Measurements from ENCODE around the gene ALDH1A2.

Gene ALDH1A2

GRCh38 chr15:58049520-58050227, 15.8 kb downstream of the ALDH1A2 start:
- Histone ChIP-seq H3K79me2 (ENCODE audit: insufficient read depth, low read length) (no peaks in the 10 kb centered on the region), H3K27ac (ENCODE audit: low read depth, low read length) (no peak overlapping the region), H3K9me3 (ENCODE audit: insufficient read depth, low read length) (no peaks in the 10 kb centered on the region), H2AFZ (ENCODE audit: low read depth, low read length, severe bottlenecking) (no peak overlapping the region), H3K36me3 (ENCODE audit: low read length) (no peaks in the 10 kb centered on the region), H3K4me2 (ENCODE audit: low read depth, low read length, poor library complexity, severe bottlenecking) (no peak overlapping the region), H3F3A (ENCODE audit: insufficient read depth) (no peaks in the 10 kb centered on the region), H4K20me1 (ENCODE audit: low read depth, low read length) (no peaks in the 10 kb centered on the region), H3K27me3 (ENCODE audit: low read length) (no peaks in the 10 kb centered on the region; the same call in 1 of the 2 replicates), H3K9ac (ENCODE audit: low read length) (no peak overlapping the region), H3K9me2 (replicated peaks; ENCODE audit: insufficient read depth, low read length) (no peaks in the 10 kb centered on the region), H3K4me3 (ENCODE audit: insufficient read depth, low read length, poor library complexity, severe bottlenecking) (no peak overlapping the region)
- no peak for TF ChIP-seq EZH2phosphoT487 (conservative IDR thresholded peaks at IDR 0.05; ENCODE audit: low read length)
- TF ChIP-seq, protein P1, sequence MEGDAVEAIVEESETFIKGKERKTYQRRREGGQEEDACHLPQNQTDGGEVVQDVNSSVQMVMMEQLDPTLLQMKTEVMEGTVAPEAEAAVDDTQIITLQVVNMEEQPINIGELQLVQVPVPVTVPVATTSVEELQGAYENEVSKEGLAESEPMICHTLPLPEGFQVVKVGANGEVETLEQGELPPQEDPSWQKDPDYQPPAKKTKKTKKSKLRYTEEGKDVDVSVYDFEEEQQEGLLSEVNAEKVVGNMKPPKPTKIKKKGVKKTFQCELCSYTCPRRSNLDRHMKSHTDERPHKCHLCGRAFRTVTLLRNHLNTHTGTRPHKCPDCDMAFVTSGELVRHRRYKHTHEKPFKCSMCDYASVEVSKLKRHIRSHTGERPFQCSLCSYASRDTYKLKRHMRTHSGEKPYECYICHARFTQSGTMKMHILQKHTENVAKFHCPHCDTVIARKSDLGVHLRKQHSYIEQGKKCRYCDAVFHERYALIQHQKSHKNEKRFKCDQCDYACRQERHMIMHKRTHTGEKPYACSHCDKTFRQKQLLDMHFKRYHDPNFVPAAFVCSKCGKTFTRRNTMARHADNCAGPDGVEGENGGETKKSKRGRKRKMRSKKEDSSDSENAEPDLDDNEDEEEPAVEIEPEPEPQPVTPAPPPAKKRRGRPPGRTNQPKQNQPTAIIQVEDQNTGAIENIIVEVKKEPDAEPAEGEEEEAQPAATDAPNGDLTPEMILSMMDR (IDR thresholded peaks at IDR 0.05; ENCODE audit: insufficient read depth, low read length, poor library complexity, severe bottlenecking), result no peak

DNA sequence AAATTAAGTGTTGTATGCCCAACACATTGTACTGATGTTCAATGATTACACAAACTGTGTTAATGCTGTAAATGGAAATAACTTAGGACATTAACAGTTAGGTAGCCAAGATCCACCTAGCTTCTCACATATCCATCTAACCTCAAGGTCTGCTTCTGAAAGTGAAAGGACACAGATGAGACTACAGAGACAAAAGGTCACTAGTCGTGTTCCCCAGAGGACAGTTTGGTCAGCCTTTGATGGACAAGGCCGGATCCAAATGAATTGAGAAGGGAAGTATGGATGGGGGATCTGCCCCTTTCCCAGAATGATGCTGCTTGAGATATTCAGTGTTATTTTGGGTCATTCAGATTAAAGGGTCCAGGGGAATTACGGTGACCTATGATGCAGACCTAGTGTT, 17.2 kb downstream of the ALDH1A2 start:
- H3K4me3 ChIP-seq (ENCODE audit: insufficient read depth, low read length, poor library complexity, severe bottlenecking), result no peak overlapping the region
- H3K9ac ChIP-seq (ENCODE audit: low read length), result no peak overlapping the region
- TF ChIP-seq, protein P1 (IDR thresholded peaks at IDR 0.05; ENCODE audit: insufficient read depth, low read length, poor library complexity, severe bottlenecking), result no peak
- no peak for TF ChIP-seq EZH2phosphoT487 (conservative IDR thresholded peaks at IDR 0.05; ENCODE audit: low read length)
- H3K4me2 ChIP-seq (ENCODE audit: low read depth, low read length, poor library complexity, severe bottlenecking), result no peak overlapping the region
- no peaks in the 10 kb centered on the region for H3K9me3 ChIP-seq (ENCODE audit: insufficient read depth, low read length)
- H3K27me3 ChIP-seq (ENCODE audit: low read length), result no peaks in the 10 kb centered on the region; the same call in 1 of the 2 replicates
- no peaks in the 10 kb centered on the region for H3K36me3 ChIP-seq (ENCODE audit: low read length)
- H2AFZ ChIP-seq (ENCODE audit: low read depth, low read length, severe bottlenecking), result no peak overlapping the region
- no peaks in the 10 kb centered on the region for H3K9me2 ChIP-seq (replicated peaks; ENCODE audit: insufficient read depth, low read length)
- no peaks in the 10 kb centered on the region for H3F3A ChIP-seq (ENCODE audit: insufficient read depth)
- no peaks in the 10 kb centered on the region for H4K20me1 ChIP-seq (ENCODE audit: low read depth, low read length)
- no peak overlapping the region for H3K27ac ChIP-seq (ENCODE audit: low read depth, low read length)
- no peaks in the 10 kb centered on the region for H3K79me2 ChIP-seq (ENCODE audit: insufficient read depth, low read length)

GRCh38 chr15:58047149-58047548, 18.4 kb downstream of the ALDH1A2 start:
- Histone ChIP-seq H3K9ac (ENCODE audit: low read length) (no peak overlapping the region), H3K79me2 (ENCODE audit: insufficient read depth, low read length) (no peaks in the 10 kb centered on the region), H3K4me3 (ENCODE audit: insufficient read depth, low read length, poor library complexity, severe bottlenecking) (no peak overlapping the region), H3K36me3 (ENCODE audit: low read length) (no peaks in the 10 kb centered on the region), H3K27me3 (ENCODE audit: low read length) (no peaks in the 10 kb centered on the region; the same call in 1 of the 2 replicates), H2AFZ (ENCODE audit: low read depth, low read length, severe bottlenecking) (no peak overlapping the region), H3F3A (ENCODE audit: insufficient read depth) (no peaks in the 10 kb centered on the region), H3K9me3 (ENCODE audit: insufficient read depth, low read length) (no peaks in the 10 kb centered on the region), H3K4me2 (ENCODE audit: low read depth, low read length, poor library complexity, severe bottlenecking) (no peak overlapping the region), H3K9me2 (replicated peaks; ENCODE audit: insufficient read depth, low read length) (no peaks in the 10 kb centered on the region), H4K20me1 (ENCODE audit: low read depth, low read length) (no peaks in the 10 kb centered on the region), H3K27ac (ENCODE audit: low read depth, low read length) (no peak overlapping the region)
- TF ChIP-seq, protein P1 (IDR thresholded peaks at IDR 0.05; ENCODE audit: insufficient read depth, low read length, poor library complexity, severe bottlenecking), result no peak
- TF ChIP-seq EZH2phosphoT487 (conservative IDR thresholded peaks at IDR 0.05; ENCODE audit: low read length), result no peak

All from SU-DHL-6 (cell line).